NCI-H1694 (cell line): ENCODE results near the gene CEP20.
"Not testable (repeated sequence)": the region's sequence is repeated elsewhere in the genome, so short reads cannot be mapped to it uniquely, and the experiment has no call there.

Experiments
- DNase-seq: peaks from one replicate; lab custom pipeline; 2025; lab: John Stamatoyannopoulos, UW

Gene CEP20

GRCh38 chr16:15888072-15888976, at the start of gene CEP20:
TSS of gene CEP20 (minus strand) at chr16:15888603. CDS start at chr16:15888585, 18 bp downstream.
- peak; percentile 96 for DNase-seq

- not testable (repeated sequence) for DNase-seq
Observed at GRCh38 chr16:15936809-15937208, 48.4 kb upstream of the CEP20 start.

- DNase-seq, result no peak
Observed at GRCh38 chr16:15934991-15935390, 46.6 kb upstream of the CEP20 start.

- no peak for DNase-seq
Observed at GRCh38 chr16:15933781-15934180, 45.4 kb upstream of the CEP20 start.

DNA sequence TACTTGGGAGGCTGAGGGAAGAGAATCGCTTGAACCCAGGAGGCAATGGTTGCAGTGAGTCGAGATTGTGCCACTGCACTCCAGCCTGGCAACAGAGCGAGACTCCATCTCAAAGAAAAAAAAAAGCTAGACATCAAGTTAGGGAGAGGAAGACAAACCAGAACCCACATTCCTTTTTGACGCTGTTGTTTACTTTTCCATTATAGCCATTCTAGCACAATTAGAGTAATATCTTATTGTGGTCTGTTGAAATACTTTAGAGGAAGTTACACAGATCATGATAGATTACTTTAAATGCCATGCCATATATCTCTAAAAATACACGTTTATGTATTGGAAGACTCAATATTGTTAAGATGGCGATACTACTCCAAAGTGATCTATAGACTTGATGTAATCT, 44.5 kb upstream of the CEP20 start:
- no peak for DNase-seq

DNA sequence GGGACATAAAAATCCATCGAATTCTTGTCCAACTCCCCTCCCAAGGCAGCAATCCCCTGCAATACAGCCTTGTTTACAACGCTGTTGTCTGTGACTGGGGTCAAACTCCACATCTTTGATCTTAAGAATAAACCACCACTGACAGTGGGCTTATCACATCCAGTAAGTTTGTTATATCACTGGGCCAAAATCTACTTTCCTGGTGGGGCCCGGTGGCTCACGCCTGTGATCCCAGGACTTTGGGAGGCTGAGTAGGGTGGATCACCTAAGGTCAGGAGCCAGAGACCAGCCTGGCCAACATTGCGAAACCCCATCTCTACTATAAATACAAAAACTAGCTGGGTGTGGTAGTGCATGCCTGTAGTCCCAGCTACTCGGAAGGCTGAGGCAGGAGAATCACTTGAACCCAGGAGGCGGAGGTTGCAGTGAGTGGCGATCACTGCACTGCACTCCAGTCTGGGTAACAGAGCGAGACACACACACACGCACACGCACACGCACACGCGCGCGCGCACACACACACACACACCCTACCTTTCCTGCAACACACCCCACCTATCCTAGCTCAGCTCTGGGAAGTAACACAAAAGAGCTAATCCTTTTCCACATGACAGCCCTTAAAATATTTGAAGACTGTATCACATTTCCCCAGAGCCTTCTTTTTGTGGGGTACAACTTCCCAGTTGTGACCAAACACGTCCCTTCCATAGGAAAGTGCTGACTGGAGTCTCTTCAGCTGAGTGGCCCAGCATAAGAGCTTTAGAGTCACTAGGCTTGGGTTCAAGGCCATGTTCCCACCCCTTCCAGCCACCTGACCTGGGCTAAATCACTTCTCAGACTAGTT, 40.1 kb upstream of the CEP20 start:
- DNase-seq, result no peak

DNA sequence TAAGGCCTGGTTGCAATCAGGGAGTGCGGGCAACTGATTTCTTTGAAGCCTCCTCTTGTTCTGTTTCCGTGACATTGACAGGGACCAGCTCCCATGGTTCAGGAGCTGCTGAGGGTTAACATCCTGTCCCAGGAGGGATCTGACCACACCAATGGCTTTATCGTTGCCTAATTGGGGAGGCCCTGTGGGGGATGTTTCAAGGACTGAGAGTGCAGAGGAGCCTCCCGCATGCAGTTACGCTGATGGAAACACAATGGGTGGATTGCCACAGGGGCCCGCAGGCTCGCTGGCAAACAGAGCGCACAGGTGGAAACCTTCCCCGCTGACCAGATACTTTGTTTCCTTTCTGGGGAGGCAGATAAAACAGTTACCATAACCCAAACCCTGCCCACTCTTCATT, 37.2 kb upstream of the CEP20 start:
- DNase-seq, result no peak

DNA sequence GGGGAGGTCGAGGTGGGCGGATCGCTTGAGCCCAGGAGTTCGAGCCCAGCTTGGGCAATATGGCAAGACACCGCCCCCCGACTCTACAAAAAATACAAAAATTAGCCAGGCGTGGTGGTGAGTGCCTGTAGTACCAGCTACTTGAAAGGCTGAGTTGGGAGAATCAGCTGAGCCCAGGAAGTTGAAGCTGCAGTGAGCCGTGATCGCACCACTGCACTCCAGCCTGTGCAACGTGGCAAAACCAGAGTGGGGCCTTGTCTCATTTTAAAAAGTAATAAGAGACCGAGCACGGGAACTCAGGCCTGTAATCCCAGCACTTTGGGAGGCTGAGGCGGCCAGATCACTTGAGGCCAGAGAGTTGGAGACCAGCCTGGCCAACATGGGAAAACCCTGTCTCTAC, 36.6 kb upstream of the CEP20 start:
- no peak for DNase-seq

DNA sequence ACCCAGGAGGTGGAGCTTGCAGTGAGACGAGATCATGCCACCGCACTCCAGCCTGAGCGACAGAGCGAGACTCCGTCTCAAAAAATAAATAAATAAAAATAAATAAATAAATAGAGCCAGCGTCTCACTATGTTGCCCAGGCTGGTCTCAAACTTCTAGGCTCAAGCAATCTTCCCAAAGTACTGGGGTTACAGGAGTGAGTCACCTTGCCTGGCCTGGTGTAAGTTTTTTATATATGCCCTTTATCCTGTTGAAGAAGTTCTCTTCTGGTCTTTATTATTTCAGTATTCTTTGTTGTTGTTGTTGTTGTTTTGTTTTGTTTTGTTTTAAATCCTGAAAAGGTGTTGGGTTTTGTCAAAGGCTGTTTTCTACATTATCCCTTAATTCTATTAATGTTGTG, 30.9 kb upstream of the CEP20 start:
- no peak for DNase-seq

DNA sequence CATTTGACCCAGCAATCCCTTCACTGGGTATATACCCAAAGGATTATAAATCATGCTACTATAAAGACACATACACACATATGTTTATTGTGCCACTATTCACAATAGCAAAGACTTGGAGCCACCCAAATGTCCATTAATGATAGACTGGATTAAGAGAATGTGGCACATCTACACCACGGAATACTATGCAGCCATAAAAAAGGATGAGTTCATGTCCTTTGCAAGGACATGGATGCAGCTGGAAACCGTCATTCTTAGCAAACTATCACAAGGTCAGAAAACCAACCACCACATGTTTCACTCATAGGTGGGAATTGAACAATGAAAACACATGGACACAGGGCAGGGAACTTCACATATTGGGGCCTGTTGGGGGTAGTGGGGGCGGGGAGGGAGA, 29.9 kb upstream of the CEP20 start:
- not testable (repeated sequence) for DNase-seq

DNA sequence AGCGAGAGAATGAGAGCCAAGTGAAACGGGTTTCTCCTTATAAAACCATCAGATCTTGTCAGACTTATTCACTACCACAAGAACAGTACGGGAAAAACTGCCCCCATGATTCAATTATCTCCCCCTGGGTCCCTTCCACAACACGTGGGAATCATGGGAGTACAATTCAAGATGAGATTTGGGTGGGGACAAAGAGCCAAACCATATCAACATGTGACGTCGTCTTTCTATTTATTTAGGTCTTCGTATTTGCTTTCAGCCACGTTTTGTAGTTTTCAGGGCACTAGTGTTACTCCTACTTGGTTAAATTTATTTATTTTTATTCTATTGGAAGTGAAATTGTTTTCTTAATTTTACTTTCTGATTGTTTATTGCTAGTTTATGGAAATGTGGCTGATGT, 27.9 kb upstream of the CEP20 start:
- DNase-seq, result no peak

- DNase-seq, result no peak
Observed at GRCh38 chr16:15915555-15916081, 27.2 kb upstream of the CEP20 start.

DNA sequence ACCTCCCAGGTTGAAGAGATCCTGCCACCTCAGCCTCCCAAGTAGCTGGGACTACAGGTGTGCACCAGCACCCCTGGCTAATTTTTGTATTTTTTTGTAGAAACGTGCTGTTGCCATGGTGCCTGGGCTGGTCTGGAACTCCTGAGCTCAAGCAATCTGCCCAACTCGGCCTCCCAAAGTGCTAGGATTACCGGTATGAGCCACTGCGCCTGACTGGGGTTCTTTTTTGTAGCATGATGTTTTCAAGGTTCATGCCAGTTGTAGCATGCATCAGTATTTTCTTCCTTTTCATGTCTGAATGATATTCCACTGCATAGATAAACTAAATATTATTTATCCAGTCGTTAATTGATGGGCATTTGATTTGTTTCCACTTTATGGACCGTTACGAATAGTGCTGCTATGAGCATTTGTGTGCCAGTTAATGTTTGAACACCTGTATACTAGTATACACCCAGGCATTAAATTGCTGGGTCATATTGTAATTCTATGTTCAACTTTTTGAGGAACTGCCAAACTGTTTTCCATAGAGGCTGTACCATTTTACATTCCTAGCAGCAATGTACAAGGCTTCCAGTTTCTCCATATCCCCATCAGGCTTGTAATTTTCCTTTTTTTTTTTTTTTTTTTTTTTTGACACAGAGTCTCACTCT, 24.8 kb upstream of the CEP20 start:
- DNase-seq, result no peak

GRCh38 chr16:15911198-15911597, 22.8 kb upstream of the CEP20 start:
- DNase-seq, result no peak

DNA sequence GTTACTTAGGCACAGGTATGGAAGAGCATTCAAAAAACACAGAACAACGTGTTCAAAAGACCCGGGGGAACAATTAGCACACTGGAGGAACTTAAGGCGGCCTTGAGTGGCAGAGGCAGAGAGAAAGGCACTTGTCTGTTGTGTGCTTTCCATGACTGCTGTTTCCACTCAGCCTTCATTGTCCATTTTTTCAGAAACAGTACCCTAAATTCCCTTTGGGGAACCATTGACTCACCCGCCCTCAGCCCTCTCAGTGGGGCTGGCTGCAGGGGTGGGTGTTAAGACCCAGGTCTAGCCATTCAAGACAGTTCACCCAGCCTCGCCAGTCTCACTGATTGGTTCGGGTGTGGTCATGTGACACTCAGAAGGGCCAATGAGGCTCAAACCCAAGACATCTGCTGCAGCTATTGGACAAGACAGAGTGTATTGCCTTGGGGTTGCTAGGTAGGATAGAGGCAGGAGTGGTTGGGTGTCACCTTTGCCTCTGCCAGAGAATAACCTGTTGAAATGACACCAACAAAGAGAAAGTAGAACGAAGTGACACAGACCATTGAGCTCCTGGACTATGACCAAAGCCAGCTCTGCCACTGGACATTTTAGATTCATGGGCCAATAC, 19.6 kb upstream of the CEP20 start:
- DNase-seq, result no peak

GRCh38 chr16:15906439-15906838, 18.0 kb upstream of the CEP20 start:
- DNase-seq, result no peak

- no peak for DNase-seq
Observed at GRCh38 chr16:15903960-15904359, 15.6 kb upstream of the CEP20 start.

DNA sequence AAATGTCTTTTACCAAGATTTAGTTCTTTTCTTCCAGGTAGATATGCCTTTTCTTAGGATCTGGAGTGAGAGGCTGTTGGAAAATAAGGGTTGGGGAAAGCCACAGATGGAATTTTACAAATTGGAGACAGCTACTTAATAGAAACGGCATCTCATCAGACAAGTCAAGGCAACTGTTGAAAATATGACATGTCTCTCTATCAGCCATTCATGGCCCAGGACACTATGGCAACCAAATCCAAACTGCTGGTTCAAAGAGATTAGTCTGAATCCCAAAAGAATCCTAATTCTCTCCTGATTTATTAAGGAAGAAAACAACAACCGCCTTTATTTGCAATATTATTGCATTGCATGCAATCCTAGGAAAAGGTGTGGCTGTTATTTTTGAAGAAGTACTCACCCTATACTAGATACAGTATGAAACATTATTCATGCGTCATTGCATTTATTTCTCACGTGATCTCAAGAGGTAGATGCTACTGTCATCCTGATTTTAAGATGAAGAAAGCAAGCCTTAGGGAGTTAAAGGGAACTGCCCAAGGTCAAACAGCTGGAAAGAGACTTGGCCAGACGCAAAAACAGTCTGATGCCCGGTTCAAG, 12.6 kb upstream of the CEP20 start:
- DNase-seq, result no peak

DNA sequence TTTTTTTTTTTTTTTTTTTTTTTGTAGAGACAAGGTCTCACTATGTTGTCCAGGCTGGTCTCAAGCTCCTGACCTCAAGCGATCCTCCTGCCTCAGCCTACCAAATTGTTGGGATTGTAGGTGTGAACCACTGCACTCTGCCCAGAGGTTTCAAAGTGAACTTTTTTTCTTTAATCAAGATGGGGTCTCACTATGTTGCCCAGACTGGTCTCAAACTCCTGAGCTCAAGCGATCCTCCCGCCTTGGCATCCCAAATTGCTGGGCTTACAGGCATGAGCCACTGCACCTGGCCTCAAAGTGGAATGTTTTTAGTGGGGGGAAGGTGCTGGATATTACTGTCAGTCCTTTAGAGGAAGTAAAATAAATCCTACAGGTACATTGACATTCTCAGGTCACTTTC, 12.0 kb upstream of the CEP20 start:
- DNase-seq, result no peak

- DNase-seq, result no peak
Observed at GRCh38 chr16:15899538-15900100, 11.2 kb upstream of the CEP20 start.

DNA sequence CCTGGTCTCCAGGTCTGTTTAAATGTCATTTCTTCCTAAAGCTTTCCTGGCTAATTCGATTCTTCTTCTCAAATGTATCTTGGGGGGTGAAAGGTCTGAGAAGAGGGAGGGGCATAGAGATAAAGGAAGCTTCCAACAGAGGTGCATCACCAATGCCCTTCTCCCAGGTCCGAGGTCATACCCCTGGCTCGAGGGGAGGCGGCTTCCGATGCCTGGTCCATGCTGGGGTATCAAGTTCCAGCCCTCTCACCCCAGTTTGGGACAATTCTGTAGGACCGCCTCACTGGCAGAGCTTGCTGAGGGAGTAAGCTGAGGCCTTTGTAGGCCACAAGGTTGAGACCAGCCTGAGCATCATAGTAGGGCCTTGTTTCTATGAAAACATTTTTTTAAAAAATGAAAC, 10.3 kb upstream of the CEP20 start:
- DNase-seq, result no peak
